HG02642 (cell line): ENCODE results near the gene GNMT.
"Not testable (repeated sequence)": the region's sequence is repeated elsewhere in the genome, so short reads cannot be mapped to it uniquely, and the experiment has no call there.

Source experiments
- ATAC-seq: cut with Tn5 transposase; IDR thresholded peaks from one replicate; pipeline ENCODE4 v1.9.1; 2021; ENCODE audit warnings: mild to moderate bottlenecking; ENCODE audit not compliant: unreplicated experiment, poor library complexity

Gene GNMT

GRCh38 chr6:42940493-42941045, 20.0 kb upstream of the GNMT start:
- no peak for ATAC-seq

DNA sequence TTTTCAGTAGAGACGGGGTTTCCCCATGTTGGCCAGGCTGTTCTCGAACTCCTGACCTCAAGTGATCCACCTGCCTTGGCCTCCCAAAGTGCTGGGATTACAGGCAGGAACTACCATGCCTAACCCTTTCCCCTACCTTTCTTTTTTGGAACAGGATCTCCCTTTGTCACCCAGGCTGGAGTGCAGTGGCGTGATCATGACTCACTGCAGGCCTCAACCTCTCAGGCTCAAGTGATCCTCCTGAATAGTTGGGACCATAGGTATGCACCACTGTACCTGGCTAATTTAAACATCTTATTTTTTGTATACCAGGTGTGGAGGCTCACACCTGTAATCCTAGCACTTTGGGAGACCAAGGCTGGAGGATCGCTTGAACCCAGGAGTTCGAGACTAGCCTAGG, 19.2 kb upstream of the GNMT start:
- not testable (repeated sequence) for ATAC-seq

DNA sequence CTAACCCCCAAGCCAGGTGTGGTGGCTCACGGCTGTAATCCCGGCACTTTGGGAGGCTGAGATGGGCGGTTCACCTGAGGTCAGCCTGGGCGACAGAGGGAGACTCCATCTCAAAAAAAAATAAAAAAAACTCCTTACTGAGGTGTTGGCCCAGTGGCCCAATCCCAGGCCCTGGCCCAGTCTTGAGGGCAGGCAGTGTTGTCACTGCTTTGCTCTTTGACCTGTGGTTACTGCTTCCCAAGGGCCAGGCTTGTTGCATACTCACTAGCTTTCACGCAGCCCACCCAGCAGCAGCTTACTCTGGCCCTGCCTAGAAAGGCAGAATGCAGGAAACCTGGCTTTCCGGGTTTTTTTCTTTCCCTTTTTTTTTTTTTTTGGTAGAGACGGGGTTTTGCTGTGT, 18.1 kb upstream of the GNMT start:
- no peak for ATAC-seq

DNA sequence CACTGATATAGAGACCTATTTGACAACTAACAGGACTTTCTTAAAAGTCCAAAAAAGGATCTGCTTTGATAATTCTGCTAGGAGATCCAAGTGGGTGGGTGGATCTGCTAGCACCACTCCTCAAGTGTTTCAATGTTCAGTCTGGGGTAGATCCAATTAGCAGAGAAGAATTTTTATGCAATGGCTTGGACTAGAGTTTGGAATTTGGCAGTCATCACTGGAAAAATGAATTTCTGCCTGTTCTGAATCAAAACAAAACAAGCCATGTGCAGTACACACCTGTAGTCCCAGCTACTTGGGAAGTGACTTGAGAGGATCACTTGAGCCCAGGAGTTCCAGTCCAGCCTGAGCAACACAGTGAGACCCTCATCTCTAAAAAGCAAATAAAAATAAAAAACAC, 12.6 kb upstream of the GNMT start:
- no peak for ATAC-seq

GRCh38 chr6:42952389-42952788, 8.2 kb upstream of the GNMT start:
- ATAC-seq, result no peak

- ATAC-seq, result not testable (repeated sequence)
Observed at GRCh38 chr6:42954405-42954804, 6.1 kb upstream of the GNMT start.

DNA sequence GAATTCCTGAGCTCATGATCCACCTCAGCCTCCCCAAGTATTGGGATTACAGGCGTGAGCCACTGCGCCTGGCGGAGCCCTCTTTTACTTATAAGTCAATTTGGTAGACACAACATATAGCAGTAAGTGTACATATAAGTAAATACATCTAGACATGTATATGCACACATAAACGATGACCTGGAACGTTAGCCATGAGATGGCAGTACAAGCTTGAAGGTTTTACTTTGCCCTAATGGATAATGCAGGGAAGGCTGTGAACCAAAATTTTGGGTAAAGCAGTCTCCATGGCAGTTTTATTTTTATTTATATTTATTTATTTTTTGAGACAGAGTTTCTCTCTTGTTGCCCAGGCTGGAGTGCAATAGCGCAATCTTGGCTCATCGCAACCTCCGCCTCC, 2.4 kb upstream of the GNMT start:
- no peak for ATAC-seq

- ATAC-seq, result no peak
Observed at GRCh38 chr6:42959917-42960242, 674 bp upstream of the GNMT start.

DNA sequence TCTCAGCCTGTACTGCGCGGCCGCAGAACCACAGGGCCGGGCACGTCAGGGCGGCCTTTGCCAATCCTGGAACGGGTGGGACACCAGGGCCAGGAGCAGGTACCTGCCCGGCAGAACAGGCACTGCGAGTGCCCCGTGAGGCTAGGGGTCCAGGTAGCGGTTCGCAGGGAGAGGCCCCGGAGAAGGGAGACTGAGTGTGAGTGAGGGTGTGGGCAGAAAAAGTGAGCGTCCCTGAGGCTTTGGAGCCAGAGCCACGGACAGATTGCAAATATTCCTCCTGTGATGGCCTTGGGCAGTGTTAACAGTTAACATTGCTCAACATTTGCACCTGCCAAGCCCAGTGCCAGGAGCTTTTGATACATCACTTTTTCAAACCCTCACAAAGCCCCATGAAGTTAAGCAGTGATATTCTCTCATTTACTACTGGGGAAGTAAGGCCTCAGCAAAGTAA, 491 bp downstream of the GNMT start:
- ATAC-seq, result no peak

- no peak for ATAC-seq
Observed at GRCh38 chr6:42962096-42962495, 1.5 kb downstream of the GNMT start.

GRCh38 chr6:42962502-42963178, 2.1 kb downstream of the GNMT start:
- no peak for ATAC-seq

GRCh38 chr6:42963179-42963854, 2.8 kb downstream of the GNMT start:
- no peak for ATAC-seq

GRCh38 chr6:42963855-42964605, 3.5 kb downstream of the GNMT start:
- ATAC-seq, result no peak

DNA sequence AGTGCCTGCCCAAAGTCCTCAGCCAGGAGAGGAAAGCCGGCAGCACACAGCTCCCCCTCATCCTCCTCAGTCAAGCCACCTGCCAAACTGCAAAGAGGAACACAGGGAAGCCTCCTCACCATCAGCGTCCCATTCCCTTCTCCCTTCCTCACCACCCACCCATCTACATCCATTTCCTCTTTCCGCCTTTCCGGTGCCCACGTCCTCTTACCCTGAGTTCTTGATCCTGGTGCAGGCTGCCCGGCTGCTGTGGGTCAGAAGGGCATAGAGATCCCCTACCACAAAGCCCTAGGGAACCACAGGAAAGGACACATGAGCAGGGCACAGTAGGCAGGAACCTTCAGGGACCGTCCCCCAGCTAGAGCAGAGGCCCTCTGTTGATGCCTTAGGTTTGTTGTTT, 6.0 kb downstream of the GNMT start:
- ATAC-seq, result no peak

- no peak for ATAC-seq
Observed at GRCh38 chr6:42967228-42967627, 6.7 kb downstream of the GNMT start.

DNA sequence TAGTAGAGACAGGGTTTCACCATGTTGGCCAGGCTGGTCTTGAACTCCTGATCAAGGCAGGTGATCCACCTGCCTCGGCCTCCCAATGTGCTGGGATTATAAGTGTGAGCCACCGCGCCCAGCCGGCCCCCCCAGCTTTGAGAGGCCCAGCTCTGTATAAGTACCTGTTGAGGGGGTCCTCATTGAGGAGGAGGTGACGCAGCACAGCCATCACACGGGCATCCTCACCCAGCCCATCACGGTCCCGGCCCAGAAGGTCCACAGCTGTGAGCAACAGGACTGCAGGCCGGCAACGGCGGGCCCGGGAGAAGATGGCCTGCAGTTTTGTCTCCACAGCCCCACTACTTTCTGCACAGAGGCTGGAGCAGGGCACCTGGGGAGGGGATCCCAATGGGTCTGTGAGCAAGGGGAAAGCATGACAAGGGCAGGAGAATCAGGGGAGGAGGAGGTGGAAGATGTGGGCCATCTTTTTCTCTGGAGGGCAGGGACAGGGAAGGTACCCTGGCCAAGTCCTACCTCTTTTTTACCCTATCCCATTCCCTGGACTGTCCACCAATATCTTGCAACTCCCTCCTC, 7.7 kb downstream of the GNMT start:
- ATAC-seq, result no peak

- ATAC-seq, result no peak
Observed at GRCh38 chr6:42968783-42969182, 8.2 kb downstream of the GNMT start.

DNA sequence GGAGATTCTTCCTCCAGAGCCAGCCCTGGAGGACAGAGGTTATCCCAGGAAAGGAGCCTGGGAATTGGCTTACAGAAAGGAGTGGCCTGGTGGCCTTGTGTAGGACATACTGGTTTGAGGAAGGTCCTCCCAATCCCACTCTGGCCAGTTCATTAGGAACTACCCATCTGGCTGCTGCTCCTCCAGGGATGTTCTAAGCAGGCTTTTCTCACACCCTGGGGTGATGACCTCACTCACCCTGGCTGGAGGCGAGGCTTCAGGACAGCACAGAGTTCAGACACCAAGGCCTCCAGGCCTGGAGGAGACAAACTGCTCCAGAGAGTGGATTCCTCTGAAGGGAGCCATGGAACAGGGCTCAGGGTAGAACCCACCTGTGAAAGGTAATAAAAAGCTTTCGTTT, 8.9 kb downstream of the GNMT start:
- no peak for ATAC-seq

DNA sequence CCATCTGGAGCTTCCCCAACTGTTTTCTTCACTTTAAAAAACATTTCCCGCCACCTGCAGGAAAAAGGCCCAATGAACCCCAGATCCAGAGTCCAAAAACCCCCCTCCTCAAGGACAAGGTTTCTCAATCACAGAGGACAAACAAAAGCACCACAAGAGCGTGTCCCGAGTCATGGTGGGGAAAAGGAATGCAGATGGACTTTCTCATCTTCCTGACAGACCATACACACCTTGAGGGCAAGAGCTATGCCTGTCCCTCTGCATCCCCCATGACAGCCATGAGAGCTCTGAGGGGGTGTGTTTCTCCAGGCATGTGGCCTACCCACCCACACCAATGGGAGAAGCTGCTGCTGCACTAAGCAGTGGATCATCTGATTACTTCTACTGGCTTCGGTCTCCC, 9.4 kb downstream of the GNMT start:
- no peak for ATAC-seq

DNA sequence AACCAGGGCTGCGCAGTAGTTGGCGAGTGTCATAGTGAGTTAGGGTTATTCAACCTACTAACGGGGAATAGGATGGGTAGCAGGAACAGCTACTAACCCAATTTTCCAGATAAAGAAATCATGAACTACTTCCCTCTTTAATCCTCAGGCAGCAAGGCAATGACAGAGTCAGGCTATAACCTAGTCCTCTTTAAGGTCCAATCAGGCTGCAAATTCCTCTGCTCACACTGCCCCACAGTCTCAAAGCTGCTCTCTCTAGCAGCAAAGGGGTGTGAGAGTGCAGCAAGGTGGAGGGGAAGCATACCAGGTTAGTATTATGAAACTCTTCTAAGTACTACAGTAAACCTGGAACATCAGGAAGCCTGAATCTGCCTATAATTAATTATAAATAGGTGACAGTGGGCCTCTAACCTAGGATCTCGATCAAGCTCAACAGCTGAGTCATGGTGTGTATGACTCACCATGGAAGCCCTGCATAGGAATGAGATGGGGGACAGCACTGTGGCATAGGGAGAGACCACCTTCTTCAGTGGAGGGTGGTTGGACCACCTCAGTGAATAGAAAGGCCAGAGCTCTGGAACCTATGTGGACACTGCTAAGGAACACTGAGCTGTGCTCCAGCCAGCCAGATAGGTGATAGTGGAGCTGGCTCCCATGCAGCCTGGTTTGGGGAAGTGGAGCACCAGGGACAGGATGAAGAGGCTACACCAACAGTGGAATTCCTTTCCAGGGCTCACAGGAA, 10.5 kb downstream of the GNMT start:
- no peak for ATAC-seq
